IPS-20b (cell line): ENCODE results near the gene CSMD2.
"Not testable (repeated sequence)": the region's sequence is repeated elsewhere in the genome, so short reads cannot be mapped to it uniquely, and the experiment has no call there.

ENCODE experiments used
- H3K27ac ChIP-seq: one replicate; pipeline ENCODE4 v1.5.1; 2013; ENCODE audit warnings: low read length
- H3K27me3 ChIP-seq: 2 replicates; pipeline ENCODE4 v1.6.1; 2013; ENCODE audit warnings: mild to moderate bottlenecking, low read length, inconsistent platforms; ENCODE audit not compliant: insufficient read depth
- H3K36me3 ChIP-seq: 2 replicates; pipeline ENCODE4 v1.6.1; 2013; ENCODE audit warnings: low read depth, mild to moderate bottlenecking, inconsistent platforms, low read length, moderate library complexity; ENCODE audit not compliant: insufficient read depth
- H3K4me1 ChIP-seq: 2 replicates; pipeline ENCODE4 v1.6.1; 2013; ENCODE audit warnings: mild to moderate bottlenecking, control low read depth, inconsistent platforms, low read length, moderate library complexity; ENCODE audit not compliant: insufficient read depth
- H3K4me3 ChIP-seq: 2 replicates; pipeline ENCODE4 v1.5.1; 2013; ENCODE audit warnings: mild to moderate bottlenecking, low read length, inconsistent platforms
- H3K9ac ChIP-seq: 2 replicates; pipeline ENCODE4 v1.6.1; 2013; ENCODE audit warnings: low read depth, mild to moderate bottlenecking, inconsistent platforms, low read length, moderate library complexity
- H3K9me3 ChIP-seq: 2 replicates; pipeline ENCODE4 v1.6.1; 2013; ENCODE audit warnings: mild to moderate bottlenecking, low read depth, low read length, inconsistent platforms; ENCODE audit not compliant: insufficient read depth

CSMD2 gene

GRCh38 chr1:34100332-34100731 is 64.7 kb downstream of the CSMD2 start:
- H3K27ac ChIP-seq, result no peak overlapping the region
- no peaks in the 10 kb centered on the region for H3K27me3 ChIP-seq
- H3K9ac ChIP-seq, result no peak overlapping the region
- H3K4me1 ChIP-seq, result no peaks in the 10 kb centered on the region
- H3K36me3 ChIP-seq, result no peaks in the 10 kb centered on the region
- no peaks in the 10 kb centered on the region for H3K9me3 ChIP-seq
- no peak overlapping the region for H3K4me3 ChIP-seq

- H3K4me3 ChIP-seq, H3K27me3 ChIP-seq, H3K9ac ChIP-seq, H3K4me1 ChIP-seq, H3K9me3 ChIP-seq, H3K27ac ChIP-seq: not testable (repeated sequence)
- H3K36me3 ChIP-seq, result peaks cover 12% of the 10 kb centered on the region; the same call in 1 of the 2 replicates
Observed at GRCh38 chr1:34092399-34092798, 72.6 kb downstream of the CSMD2 start.

GRCh38 chr1:34089731-34090130 is 75.3 kb downstream of the CSMD2 start:
- Histone ChIP-seq H3K4me3 (no peak overlapping the region), H3K9ac (no peak overlapping the region), H3K4me1 (no peaks in the 10 kb centered on the region; the same call in 1 of the 2 replicates), H3K27ac (no peak overlapping the region), H3K27me3 (no peaks in the 10 kb centered on the region; the same call in 1 of the 2 replicates), H3K9me3 (no peaks in the 10 kb centered on the region), H3K36me3 (peaks cover 12% of the 10 kb centered on the region; the same call in 1 of the 2 replicates)

- no peaks in the 10 kb centered on the region; the same call in 1 of the 2 replicates for H3K27me3 ChIP-seq
- H3K27ac ChIP-seq, result no peak overlapping the region
- peaks cover 12% of the 10 kb centered on the region; the same call in 1 of the 2 replicates for H3K36me3 ChIP-seq
- H3K9ac ChIP-seq, result no peak overlapping the region
- no peaks in the 10 kb centered on the region; the same call in 1 of the 2 replicates for H3K4me1 ChIP-seq
- H3K4me3 ChIP-seq, result no peak overlapping the region
- no peaks in the 10 kb centered on the region for H3K9me3 ChIP-seq
Observed at GRCh38 chr1:34087986-34088385, 77.0 kb downstream of the CSMD2 start.

GRCh38 chr1:34086561-34086960 is 78.5 kb downstream of the CSMD2 start:
- H3K36me3 ChIP-seq, result peaks cover 12% of the 10 kb centered on the region; the same call in 1 of the 2 replicates
- H3K4me3 ChIP-seq, result no peak overlapping the region
- H3K27ac ChIP-seq, result no peak overlapping the region
- H3K9ac ChIP-seq, result no peak overlapping the region
- H3K9me3 ChIP-seq, result no peaks in the 10 kb centered on the region
- no peaks in the 10 kb centered on the region; the same call in 1 of the 2 replicates for H3K27me3 ChIP-seq
- no peaks in the 10 kb centered on the region for H3K4me1 ChIP-seq

- H3K9me3 ChIP-seq, result peaks cover 7% of the 10 kb centered on the region; the same call in 1 of the 2 replicates
- no peaks in the 10 kb centered on the region for H3K4me1 ChIP-seq
Observed at GRCh38 chr1:34083974-34084373, 81.1 kb downstream of the CSMD2 start.

GRCh38 chr1:34082085-34082670 is 82.9 kb downstream of the CSMD2 start:
- not testable (repeated sequence) for H3K9ac ChIP-seq, H3K27me3 ChIP-seq, H3K36me3 ChIP-seq, H3K4me1 ChIP-seq, H3K9me3 ChIP-seq, H3K4me3 ChIP-seq, H3K27ac ChIP-seq

More at GRCh38 chr1:34083974-34084373, 81.1 kb downstream of the CSMD2 start:
- Histone ChIP-seq H3K27me3 (no peaks in the 10 kb centered on the region), H3K9ac (no peak overlapping the region), H3K27ac (no peak overlapping the region), H3K36me3 (peaks cover 12% of the 10 kb centered on the region; the same call in 1 of the 2 replicates), H3K4me3 (no peak overlapping the region)

- Histone ChIP-seq H3K9me3 (peaks cover 7% of the 10 kb centered on the region; the same call in 1 of the 2 replicates), H3K27me3 (no peaks in the 10 kb centered on the region), H3K9ac (no peak overlapping the region), H3K4me3 (no peak overlapping the region), H3K36me3 (no peaks in the 10 kb centered on the region), H3K4me1 (no peaks in the 10 kb centered on the region; the same call in 1 of the 2 replicates), H3K27ac (no peak overlapping the region)
Observed at GRCh38 chr1:34078383-34078782, 86.6 kb downstream of the CSMD2 start.

GRCh38 chr1:34075576-34075975 is 89.5 kb downstream of the CSMD2 start:
- H3K4me1 ChIP-seq, result peaks cover 8% of the 10 kb centered on the region
- H3K27ac ChIP-seq, result no peak overlapping the region

GRCh38 chr1:34073028-34073695 is 91.9 kb downstream of the CSMD2 start:
- Histone ChIP-seq H3K36me3 (peaks cover 3% of the 10 kb centered on the region; the same call in 1 of the 2 replicates), H3K27ac (no peak overlapping the region), H3K9ac (no peak overlapping the region), H3K9me3 (peaks cover 9% of the 10 kb centered on the region), H3K4me3 (no peak overlapping the region), H3K4me1 (peaks cover 10% of the 10 kb centered on the region), H3K27me3 (no peaks in the 10 kb centered on the region)

More at GRCh38 chr1:34075576-34075975, 89.5 kb downstream of the CSMD2 start:
- Histone ChIP-seq H3K27me3 (no peaks in the 10 kb centered on the region), H3K36me3 (no peaks in the 10 kb centered on the region), H3K4me3 (no peak overlapping the region), H3K9me3 (no peaks in the 10 kb centered on the region; the same call in 1 of the 2 replicates), H3K9ac (no peak overlapping the region)

GRCh38 chr1:34070201-34070836 is 94.7 kb downstream of the CSMD2 start:
- no peaks in the 10 kb centered on the region for H3K27me3 ChIP-seq

More at GRCh38 chr1:34070201-34070836, 94.7 kb downstream of the CSMD2 start:
- Histone ChIP-seq H3K36me3 (peaks cover 3% of the 10 kb centered on the region; the same call in 1 of the 2 replicates), H3K4me1 (peaks cover 10% of the 10 kb centered on the region), H3K27ac (no peak overlapping the region), H3K9me3 (peaks cover 9% of the 10 kb centered on the region), H3K4me3 (no peak overlapping the region), H3K9ac (no peak overlapping the region)
